Dendritic cell treated with granulocyte-macrophage colony-stimulating factor and Interleukin-4, amounts not matched to agents 40 ng/mL and 50 ng/mL, for 4 days (primary cell): ENCODE measurements around the gene EXOC4.

Experiments
- H3K27ac Mint-ChIP-seq: one replicate; pipeline ENCODE4 v1.8.0; 2022; ENCODE audit warnings: mild to moderate bottlenecking, mixed read lengths
- H3K27me3 Mint-ChIP-seq: one replicate; pipeline ENCODE4 v1.8.0; 2022; ENCODE audit warnings: mild to moderate bottlenecking, mixed read lengths
- H3K36me3 Mint-ChIP-seq: one replicate; pipeline ENCODE4 v1.8.0; 2022; ENCODE audit warnings: low read depth, mixed read lengths
- H3K4me1 Mint-ChIP-seq: one replicate; pipeline ENCODE4 v1.8.0; 2022; ENCODE audit warnings: low read depth, mixed read lengths
- H3K4me3 Mint-ChIP-seq: one replicate; pipeline ENCODE4 v1.8.0; 2022; ENCODE audit warnings: mild to moderate bottlenecking, moderate library complexity, mixed read lengths
- H3K9me3 Mint-ChIP-seq: one replicate; pipeline ENCODE4 v1.8.0; 2022; ENCODE audit warnings: mixed read lengths
- intact Hi-C: fragments of 100-400 bp; cut with micrococcal nuclease; formaldehyde crosslinking; loops from one replicate; pipeline ENCODE4 v1.15.0; 2022

EXOC4 gene

GRCh38 chr7:133845005-133845404 lies 592.1 kb downstream of the EXOC4 start:
- H3K36me3 Mint-ChIP-seq = no peaks in the 10 kb centered on the region
- no peaks in the 10 kb centered on the region for H3K4me1 Mint-ChIP-seq
- no peaks in the 10 kb centered on the region for H3K27me3 Mint-ChIP-seq
- H3K9me3 Mint-ChIP-seq = no peaks in the 10 kb centered on the region
- intact Hi-C loops = no loop called here
- no peak overlapping the region for H3K4me3 Mint-ChIP-seq
- H3K27ac Mint-ChIP-seq = no peak overlapping the region

GRCh38 chr7:133846203-133846945 lies 593.5 kb downstream of the EXOC4 start:
- H3K27me3 Mint-ChIP-seq = no peaks in the 10 kb centered on the region
- no peak overlapping the region for H3K4me3 Mint-ChIP-seq
- no peak overlapping the region for H3K27ac Mint-ChIP-seq
- H3K4me1 Mint-ChIP-seq = no peaks in the 10 kb centered on the region
- intact Hi-C loops = no loop called here
- no peaks in the 10 kb centered on the region for H3K9me3 Mint-ChIP-seq
- H3K36me3 Mint-ChIP-seq = no peaks in the 10 kb centered on the region

GRCh38 chr7:133850497-133851280 lies 597.8 kb downstream of the EXOC4 start:
- Mint-ChIP-seq H3K4me3 (no peak overlapping the region), H3K27ac (no peak overlapping the region), H3K27me3 (no peaks in the 10 kb centered on the region), H3K36me3 (no peaks in the 10 kb centered on the region), H3K4me1 (no peaks in the 10 kb centered on the region), H3K9me3 (no peaks in the 10 kb centered on the region)
- intact Hi-C loops = loop anchor here (10.0 kb wide), 1 partner anchor 294 kb away; no protein-coding TSS in a partner anchor

- Mint-ChIP-seq H3K27ac (no peak overlapping the region), H3K4me3 (no peak overlapping the region), H3K36me3 (no peaks in the 10 kb centered on the region), H3K4me1 (no peaks in the 10 kb centered on the region), H3K27me3 (no peaks in the 10 kb centered on the region), H3K9me3 (no peaks in the 10 kb centered on the region)
- intact Hi-C loops = loop anchor here (10.0 kb wide), 1 partner anchor 293 kb away; no protein-coding TSS in a partner anchor
These were observed 598.5 kb downstream of the EXOC4 start for GRCh38 chr7:133851411-133851810.

GRCh38 chr7:133853706-133854276 lies 600.9 kb downstream of the EXOC4 start:
- no peak overlapping the region for H3K4me3 Mint-ChIP-seq
- intact Hi-C loops = loop anchor here (10.0 kb wide), 1 partner anchor 291 kb away; no protein-coding TSS in a partner anchor
- H3K36me3 Mint-ChIP-seq = peaks cover 14% of the 10 kb centered on the region
- no peak overlapping the region for H3K27ac Mint-ChIP-seq
- no peaks in the 10 kb centered on the region for H3K4me1 Mint-ChIP-seq
- peaks cover 13% of the 10 kb centered on the region for H3K9me3 Mint-ChIP-seq
- no peaks in the 10 kb centered on the region for H3K27me3 Mint-ChIP-seq

- no peak overlapping the region for H3K27ac Mint-ChIP-seq
- H3K4me3 Mint-ChIP-seq = no peak overlapping the region
- peaks cover 18% of the 10 kb centered on the region for H3K36me3 Mint-ChIP-seq
- no peaks in the 10 kb centered on the region for H3K27me3 Mint-ChIP-seq
- H3K4me1 Mint-ChIP-seq = no peaks in the 10 kb centered on the region
- H3K9me3 Mint-ChIP-seq = peaks cover 13% of the 10 kb centered on the region
- intact Hi-C loops = loop anchor here (10.0 kb wide), 1 partner anchor 290 kb away; no protein-coding TSS in a partner anchor
These were observed 601.9 kb downstream of the EXOC4 start for GRCh38 chr7:133854739-133855138.

- H3K4me3 Mint-ChIP-seq = no peak overlapping the region
- no peaks in the 10 kb centered on the region for H3K27me3 Mint-ChIP-seq
- H3K27ac Mint-ChIP-seq = no peak overlapping the region
- intact Hi-C loops = loop anchor here (10.0 kb wide), 1 partner anchor 287 kb away; no protein-coding TSS in a partner anchor
- H3K9me3 Mint-ChIP-seq = peaks cover 13% of the 10 kb centered on the region
- peaks cover 5% of the 10 kb centered on the region for H3K4me1 Mint-ChIP-seq
- peaks cover 18% of the 10 kb centered on the region for H3K36me3 Mint-ChIP-seq
These were observed 604.7 kb downstream of the EXOC4 start for GRCh38 chr7:133857376-133858119.

- intact Hi-C loops = loop anchor here (10.0 kb wide), 1 partner anchor 286 kb away; no protein-coding TSS in a partner anchor
- Mint-ChIP-seq H3K27me3 (no peaks in the 10 kb centered on the region), H3K27ac (no peak overlapping the region), H3K4me1 (peaks cover 5% of the 10 kb centered on the region), H3K36me3 (peaks cover 18% of the 10 kb centered on the region), H3K4me3 (no peak overlapping the region), H3K9me3 (peaks cover 13% of the 10 kb centered on the region)
These were observed 605.4 kb downstream of the EXOC4 start for GRCh38 chr7:133858311-133858710.

GRCh38 chr7:133859231-133859630 lies 606.4 kb downstream of the EXOC4 start:
- no peak overlapping the region for H3K4me3 Mint-ChIP-seq
- H3K9me3 Mint-ChIP-seq = peaks cover 13% of the 10 kb centered on the region
- intact Hi-C loops = loop anchor here (10.0 kb wide), 1 partner anchor 286 kb away; no protein-coding TSS in a partner anchor
- peaks cover 18% of the 10 kb centered on the region for H3K36me3 Mint-ChIP-seq
- no peaks in the 10 kb centered on the region for H3K27me3 Mint-ChIP-seq
- H3K4me1 Mint-ChIP-seq = peaks cover 5% of the 10 kb centered on the region
- H3K27ac Mint-ChIP-seq = no peak overlapping the region

- intact Hi-C loops = loop anchor here (10.0 kb wide), 1 partner anchor 285 kb away; no protein-coding TSS in a partner anchor
- H3K36me3 Mint-ChIP-seq = peaks cover 18% of the 10 kb centered on the region
- H3K27me3 Mint-ChIP-seq = no peaks in the 10 kb centered on the region
- peaks cover 5% of the 10 kb centered on the region for H3K4me1 Mint-ChIP-seq
- H3K4me3 Mint-ChIP-seq = no peak overlapping the region
- no peak overlapping the region for H3K27ac Mint-ChIP-seq
- H3K9me3 Mint-ChIP-seq = peaks cover 13% of the 10 kb centered on the region
These were observed 607.1 kb downstream of the EXOC4 start for GRCh38 chr7:133859871-133860450.

GRCh38 chr7:133860628-133861335 lies 607.9 kb downstream of the EXOC4 start:
- H3K4me3 Mint-ChIP-seq = no peak overlapping the region
- H3K27ac Mint-ChIP-seq = no peak overlapping the region
- H3K36me3 Mint-ChIP-seq = peaks cover 22% of the 10 kb centered on the region
- peaks cover 20% of the 10 kb centered on the region for H3K9me3 Mint-ChIP-seq
- H3K27me3 Mint-ChIP-seq = no peaks in the 10 kb centered on the region
- intact Hi-C loops = no loop called here
- H3K4me1 Mint-ChIP-seq = peaks cover 5% of the 10 kb centered on the region

GRCh38 chr7:133861876-133862275 lies 609.0 kb downstream of the EXOC4 start:
- Mint-ChIP-seq H3K27me3 (no peaks in the 10 kb centered on the region), H3K9me3 (peaks cover 22% of the 10 kb centered on the region), H3K4me3 (no peak overlapping the region), H3K4me1 (peaks cover 5% of the 10 kb centered on the region), H3K27ac (no peak overlapping the region), H3K36me3 (peaks cover 22% of the 10 kb centered on the region)
- intact Hi-C loops = no loop called here
